Glomerular visceral epithelial cell (primary cell): ENCODE measurements around the gene OPN5.

Experiments used
- DNase-seq: peaks from one replicate; pipeline ENCODE4 v3.0.0-alpha.2; 2016; ENCODE audit errors: extremely low spot score

The OPN5 gene

DNA sequence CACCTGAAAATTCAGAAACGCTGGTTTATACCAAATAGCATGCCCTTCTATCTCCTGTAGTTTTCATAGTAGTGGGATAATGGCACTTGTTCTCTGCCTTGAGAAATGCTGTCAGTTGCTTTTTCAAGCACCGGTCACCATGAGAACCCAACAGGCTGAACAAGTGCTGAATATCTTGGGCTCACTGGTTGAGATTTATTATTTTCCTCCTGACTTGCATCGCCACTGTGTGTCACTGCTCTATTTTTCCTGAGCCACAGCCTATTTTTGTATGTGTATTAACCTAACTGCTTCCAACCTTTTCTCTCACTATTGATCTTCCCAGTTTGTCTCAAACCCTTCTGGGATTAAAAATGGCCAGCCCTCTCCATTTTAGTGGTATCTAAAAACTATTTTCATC, 71.9 kb downstream of the OPN5 start:
- DNase-seq, result no peak

DNA sequence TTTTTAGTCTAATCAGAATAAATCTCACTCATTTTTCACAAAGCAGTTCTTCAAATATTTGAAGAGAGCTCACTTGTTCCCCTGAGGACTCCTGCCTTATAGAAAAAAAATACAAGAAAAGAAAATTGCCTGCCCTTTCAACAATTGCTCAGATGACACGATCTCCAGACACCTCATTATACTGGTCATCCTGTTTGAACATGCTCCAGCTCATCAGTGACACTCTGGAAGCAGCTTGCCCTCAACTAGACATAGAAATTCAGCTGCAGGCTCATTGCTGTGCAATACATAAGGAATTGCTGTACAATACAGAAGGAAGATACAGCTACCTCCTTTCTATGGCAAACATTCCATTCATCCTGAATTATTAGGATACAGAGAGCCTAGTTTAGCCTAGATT, 73.1 kb downstream of the OPN5 start:
- no peak for DNase-seq

DNA sequence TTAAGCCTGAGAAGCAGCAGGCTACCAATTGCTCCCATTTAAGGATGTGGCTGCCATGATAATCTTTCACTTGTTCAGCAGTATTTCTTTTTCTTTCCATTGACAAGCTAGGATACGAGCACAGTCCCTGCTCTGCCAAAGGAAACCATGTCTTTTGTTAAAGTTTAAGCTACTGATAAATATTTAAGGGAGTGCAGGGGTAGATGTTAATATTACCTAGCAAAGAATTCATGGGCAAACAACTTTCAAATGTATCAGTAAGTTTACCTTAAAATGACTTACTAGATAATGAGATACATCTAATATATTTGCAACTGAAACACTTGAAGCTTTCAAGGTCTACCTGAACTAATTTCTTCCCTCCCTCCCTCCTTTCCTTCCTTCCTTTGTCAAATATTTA, 77.3 kb downstream of the OPN5 start:
- DNase-seq, result no peak

DNA sequence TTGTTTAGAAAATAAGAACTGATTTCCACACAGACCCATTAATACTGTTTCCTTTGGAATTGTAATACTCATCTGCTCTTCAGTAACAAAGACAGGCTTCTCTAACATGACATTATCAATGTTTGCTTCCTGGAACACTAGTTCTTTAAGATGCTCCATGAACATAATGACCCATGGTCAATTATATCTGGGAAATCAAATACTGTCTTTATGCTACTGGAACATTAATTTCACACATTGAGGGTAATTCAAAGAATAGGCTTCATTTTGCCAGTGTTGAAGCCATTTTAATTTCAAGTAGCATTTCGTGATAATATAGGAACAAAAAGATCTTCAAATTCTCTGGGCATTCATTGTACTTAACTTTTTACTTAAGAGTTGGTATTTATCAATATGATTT, 80.9 kb downstream of the OPN5 start:
- no peak for DNase-seq

DNA sequence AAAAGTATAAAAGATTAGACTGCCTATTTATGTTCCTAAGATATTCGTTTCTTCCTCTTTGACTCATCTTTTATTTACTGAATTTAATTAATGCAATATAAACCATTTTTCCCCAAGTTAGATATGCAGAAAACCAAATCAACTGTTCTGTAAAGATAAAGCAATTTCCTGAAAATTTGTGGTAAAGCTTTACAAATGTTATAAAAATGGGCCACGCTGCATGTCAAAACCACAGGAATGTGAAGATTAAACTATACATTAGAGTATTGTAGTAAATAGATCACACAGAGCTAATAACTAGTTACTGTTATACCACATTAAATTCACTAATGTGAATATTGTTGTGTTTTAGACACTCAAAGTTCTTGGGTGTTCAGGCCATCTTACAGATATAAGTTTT, 83.4 kb downstream of the OPN5 start:
- DNase-seq, result no peak

DNA sequence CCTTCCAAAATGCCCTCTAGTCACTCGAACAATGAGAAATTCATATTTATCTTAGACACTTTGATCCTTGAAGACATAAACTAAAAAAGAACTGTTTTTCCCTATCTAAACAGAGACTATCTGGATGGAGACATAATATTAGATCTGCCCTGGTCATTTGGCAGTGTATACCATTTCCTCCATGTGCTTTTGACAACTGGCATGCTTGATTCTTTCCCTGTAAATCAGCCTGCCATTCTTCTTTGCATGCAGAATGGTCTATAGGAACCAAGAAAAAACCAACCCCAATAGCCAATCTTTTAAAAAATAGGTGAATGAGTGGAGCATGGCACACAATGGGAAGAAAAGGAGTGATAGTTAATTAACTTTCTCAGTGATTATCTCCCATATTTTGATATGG, 93.8 kb downstream of the OPN5 start:
- DNase-seq, result no peak
